ENCODE results near the gene ERI3. TPM values are rescaled to one million over a fixed set of nuclear protein-coding genes. Genes with fewer than 3 reads are reported as not detected.

ERI3 gene
- total and polyA plus RNA-seq, 10 of the 15 experiments (the other 5 are each of a cell fraction or from before 2014, with no cell fraction given): 20.6 to 90.4 (median 41.2) TPM

- BruUV-seq (replicated peaks): TSS peak; percentile 69
- WGBS (ENCODE audit: insufficient coverage, insufficient replicate concordance, low lambda C conversion rate, missing lambda C conversion rate): 3% methylated on average over 44 of the region's 44 CpGs
- no peaks in the 10 kb centered on the region for H4K20me1 ChIP-seq (ENCODE audit: control insufficient read depth, insufficient read depth)
- TF ChIP-seq SMC3 (IDR thresholded peaks at IDR 0.05; ENCODE audit: borderline replicate concordance, low read length) (no peak), JUNB (IDR thresholded peaks at IDR 0.05) (no peak), EGR1 (IDR thresholded peaks at IDR 0.05; ENCODE audit: borderline replicate concordance in 1 of 2, low read depth in 2 of 2, low read length in 2 of 2) (peak; percentile 61 to 97), RCOR1 (conservative IDR thresholded peaks at IDR 0.05; ENCODE audit: low read depth, low read length) (peak; percentile 90; the same call in 1 of the 2 replicates), ZNF24 (IDR thresholded peaks at IDR 0.05) (peak; percentile 80), GATAD2B (conservative IDR thresholded peaks at IDR 0.05; ENCODE audit: low read depth) (peak; percentile 84), MTA3 (IDR thresholded peaks at IDR 0.05; ENCODE audit: borderline replicate concordance, low read length) (0 out of 2 replicates have a peak, but pooled peaks have one; percentile 47), CTCF (IDR thresholded peaks at IDR 0.05 in 2 of 3, conservative IDR thresholded peaks at IDR 0.05 in 1 of 3; ENCODE audit: control insufficient read depth in 2 of 3, extremely low read depth in 1 of 3, insufficient read depth in 1 of 3, low read depth in 3 of 3, low read length in 3 of 3) (peak in 1 of 3 experiments; percentile 10; a peak in 1 of 6 replicates), TCF7 (IDR thresholded peaks at IDR 0.05; ENCODE audit: borderline replicate concordance) (no peak; the same call in 1 of the 2 replicates), SMARCA5 (IDR thresholded peaks at IDR 0.05) (peak; percentile 92), SREBF1 (IDR thresholded peaks at IDR 0.05; ENCODE audit: low read length) (peak; percentile 28; the same call in 1 of the 2 replicates), DPF2 (IDR thresholded peaks at IDR 0.05) (peak; percentile 56), E2F8 (IDR thresholded peaks at IDR 0.05; ENCODE audit: low read depth, partially characterized antibody) (peak; percentile 97), HCFC1 (IDR thresholded peaks at IDR 0.05; ENCODE audit: low read length) (peak; percentile 93), SMAD1 (IDR thresholded peaks at IDR 0.05; ENCODE audit: low read depth, partially characterized antibody) (no peak)
Observed at GRCh38 chr1:44213222-44214112, 141.6 kb downstream of the ERI3 start, which contains the start of gene DMAP1. TSS of gene DMAP1 (plus strand) at chr1:44213471. CDS start at chr1:44213754, 283 bp downstream.

More at GRCh38 chr1:44213222-44214112, 141.6 kb downstream of the ERI3 start, which contains the start of gene DMAP1:
- H3K9me3 ChIP-seq (replicated peaks; ENCODE audit: control insufficient read depth, insufficient read depth, low read length): no peaks in the 10 kb centered on the region
- peaks cover 7% of the 10 kb centered on the region for H3K4me1 ChIP-seq (ENCODE audit: control insufficient read depth, insufficient read depth, low read length)
- in situ Hi-C loops (cut with MboI) (no loop called here), intact Hi-C loops (cut with micrococcal nuclease; ENCODE audit: unreplicated experiment) (loop anchor here (10.0 kb wide), 1 partner anchor 441 kb away; no protein-coding TSS in a partner anchor)
- ChIA-PET CTCF (interaction anchor here (0.6 to 2.7 kb wide), 17 partner anchors 12 to 516 kb away, joined by 3 to 9 read pairs (median 4); no protein-coding TSS in a partner anchor), POLR2A (interaction anchor here (0.5 to 1.5 kb wide), 4 partner anchors 12 to 419 kb away, joined by 3 to 5 read pairs (median 3); no protein-coding TSS in a partner anchor), RAD21 (ENCODE audit: unreplicated experiment) (interaction anchor here (0.8 to 2.3 kb wide), 6 partner anchors 62 to 439 kb away, joined by 3 to 6 read pairs (median 3); no protein-coding TSS in a partner anchor), SMC1A (ENCODE audit: uncharacterized antibody, unreplicated experiment) (interaction anchor here (0.6 to 1.5 kb wide), 10 partner anchors 11 to 515 kb away, joined by 3 to 8 read pairs (median 4); no protein-coding TSS in a partner anchor)
- H3K79me2 ChIP-seq (ENCODE audit: control insufficient read depth, insufficient read depth, low read length): peaks cover 9% of the 10 kb centered on the region
- H3K27me3 ChIP-seq (replicated peaks in 1 of 2; ENCODE audit: control insufficient read depth in 2 of 2, insufficient read depth in 2 of 2, low read length in 1 of 2): no peaks in the 10 kb centered on the region
- H3K4me2 ChIP-seq (ENCODE audit: control insufficient read depth, insufficient read depth): peak within 1 kb of the TSS; percentile 91
- DNase-seq (ENCODE audit: low read depth, low spot score) (peak; percentile 46), FAIRE-seq (peak; percentile 87), ATAC-seq (peak; percentile 89)
- H3K36me3 ChIP-seq (ENCODE audit: control insufficient read depth in 2 of 2, insufficient read depth in 2 of 2, low read length in 1 of 2): peaks cover 3 to 12% of the 10 kb centered on the region in 2 experiments; a peak in 3 of 4 replicates
- H2AFZ ChIP-seq (ENCODE audit: control insufficient read depth, low read depth, low read length): peak within 1 kb of the TSS; percentile 89
- H3K9ac ChIP-seq (ENCODE audit: control insufficient read depth, insufficient read depth, low read length): peak within 1 kb of the TSS; percentile 65
- peak within 1 kb of the TSS; percentile 99 for H3K4me3 ChIP-seq
- peak within 1 kb of the TSS; percentile 64 for H3K27ac ChIP-seq (ENCODE audit: control insufficient read depth, insufficient read depth)

All from GM12878 (cell line).